GM23248 (cell line): Measurements from ENCODE around the gene NIBAN1.

ENCODE experiments used
- EZH2 ChIP-seq: fragments of 200-600 bp; sonication (generic); IDR thresholded peaks from 2 replicates; pipeline ENCODE4 v1.6.1; 2018; ENCODE audit warnings: antibody characterized with exemption, mild to moderate bottlenecking; ENCODE audit not compliant: insufficient read depth, poor library complexity, severe bottlenecking
- EZH2phosphoT487 ChIP-seq: fragments of 200-600 bp; sonication (generic); IDR thresholded peaks from 2 replicates; pipeline ENCODE4 v1.6.1; 2018; ENCODE audit warnings: antibody characterized with exemption, moderate library complexity, mild to moderate bottlenecking, low read depth; ENCODE audit not compliant: insufficient read depth

DNA sequence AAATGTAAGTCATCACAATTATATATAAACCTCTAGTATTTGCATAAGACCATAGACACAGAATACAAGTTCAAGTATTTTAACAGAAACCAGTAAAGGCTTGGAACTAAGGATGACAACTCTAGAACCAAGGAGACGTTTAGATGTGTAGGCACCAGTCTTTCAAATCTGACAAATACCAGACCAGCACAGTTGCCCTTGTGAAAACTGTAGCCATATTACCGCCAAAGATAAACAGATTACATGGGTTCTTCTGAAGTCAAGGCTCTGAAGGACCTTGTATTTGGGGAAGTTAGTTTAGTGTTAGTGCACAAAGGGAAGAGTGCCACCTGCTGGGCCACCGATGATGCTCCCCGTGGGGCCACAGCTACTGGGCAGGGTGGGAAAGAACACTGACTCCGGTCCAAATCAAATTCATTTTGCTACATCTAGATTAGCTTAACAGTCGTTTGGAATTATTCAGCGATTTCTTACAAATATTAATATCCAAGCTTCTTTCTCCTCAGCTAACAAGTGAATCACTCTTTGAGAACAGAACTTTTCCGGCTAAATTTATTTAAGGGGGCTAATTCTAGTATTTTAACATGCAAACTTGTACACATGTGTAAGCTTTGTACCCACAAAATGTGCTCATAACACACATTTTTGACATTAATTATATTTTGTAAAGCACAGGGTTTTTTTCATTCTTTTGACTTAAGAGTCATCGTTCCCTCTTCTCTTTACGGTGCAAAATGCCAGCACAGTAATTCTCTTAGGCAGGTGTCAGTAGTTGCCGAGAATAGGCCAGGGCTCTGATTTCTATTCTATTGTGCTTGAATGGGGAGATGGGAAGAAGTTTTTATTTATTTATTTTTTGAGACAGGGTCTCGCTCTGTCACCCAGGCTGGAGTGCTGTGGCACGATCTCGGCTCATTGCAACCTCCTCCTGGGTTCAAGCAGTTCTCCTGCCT lies 8.0 kb upstream of the NIBAN1 start:
- TF ChIP-seq EZH2 (no peak), EZH2phosphoT487 (no peak)
